Germinal center (tissue), 1 donor: ENCODE measurements around the gene CDK5RAP2.
"Not testable (repeated sequence)": the region's sequence is repeated elsewhere in the genome, so short reads cannot be mapped to it uniquely, and the experiment has no call there.

Source experiments
- DNase-seq: peaks from one replicate; pipeline ENCODE4 v3.0.0; 2012; ENCODE audit warnings: mixed read lengths, low spot score

Gene CDK5RAP2

DNA sequence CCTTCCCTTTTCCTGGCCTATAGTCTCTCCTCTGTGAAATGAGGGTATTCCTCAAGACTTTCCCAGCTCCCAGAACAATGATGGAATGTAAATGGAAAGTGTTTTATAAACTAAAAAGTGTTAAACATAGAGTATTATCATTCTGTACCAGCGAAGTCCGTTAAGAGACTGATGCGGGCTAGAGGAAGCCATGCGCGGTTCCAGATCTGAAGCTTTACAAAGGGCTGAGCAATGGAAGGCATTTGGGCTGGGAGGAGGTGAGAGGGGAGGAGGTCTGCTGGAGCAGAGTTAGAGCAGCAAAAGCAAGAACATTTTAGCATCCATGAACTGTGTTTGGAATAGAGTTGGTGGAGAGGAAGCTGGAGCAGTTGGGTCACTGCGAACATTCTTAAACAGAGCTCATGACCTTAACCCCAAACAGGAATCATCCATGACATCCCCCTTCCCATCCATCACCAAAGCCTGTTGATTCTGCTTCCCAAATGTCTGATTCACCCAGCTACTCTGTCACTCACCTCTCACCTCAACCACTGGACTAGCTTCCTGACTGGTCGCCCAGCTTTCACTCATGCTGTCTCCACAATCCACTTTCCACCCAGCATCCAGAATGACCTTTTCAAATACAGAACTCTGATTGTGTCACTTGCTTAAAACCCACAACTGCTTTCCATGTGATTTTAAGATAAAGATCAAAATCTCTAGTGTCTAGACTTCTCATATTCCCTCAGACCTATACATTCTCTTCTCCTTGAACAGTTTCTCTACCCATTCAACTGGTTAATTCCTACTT lies 37.1 kb downstream of the CDK5RAP2 start:
- DNase-seq: no peak

DNA sequence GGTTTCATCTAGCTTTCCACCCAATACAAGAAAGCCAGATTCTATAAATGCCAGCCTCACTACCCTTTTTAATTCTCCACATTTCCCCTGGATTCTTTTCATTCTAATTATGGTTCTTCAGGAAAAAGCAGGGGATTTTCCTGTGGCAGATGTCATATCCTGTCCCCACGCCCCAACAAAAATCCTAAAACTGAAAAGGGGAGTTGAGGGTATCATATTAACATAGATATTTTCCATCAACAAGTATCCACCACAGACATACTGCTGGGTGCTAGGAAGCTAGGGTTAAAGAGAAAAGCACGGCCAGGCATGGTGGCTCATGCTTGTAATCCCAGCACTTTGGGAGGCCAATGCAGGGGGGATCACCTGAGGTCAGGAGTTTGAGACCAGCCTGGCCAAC lies 38.0 kb downstream of the CDK5RAP2 start:
- no peak for DNase-seq

DNA sequence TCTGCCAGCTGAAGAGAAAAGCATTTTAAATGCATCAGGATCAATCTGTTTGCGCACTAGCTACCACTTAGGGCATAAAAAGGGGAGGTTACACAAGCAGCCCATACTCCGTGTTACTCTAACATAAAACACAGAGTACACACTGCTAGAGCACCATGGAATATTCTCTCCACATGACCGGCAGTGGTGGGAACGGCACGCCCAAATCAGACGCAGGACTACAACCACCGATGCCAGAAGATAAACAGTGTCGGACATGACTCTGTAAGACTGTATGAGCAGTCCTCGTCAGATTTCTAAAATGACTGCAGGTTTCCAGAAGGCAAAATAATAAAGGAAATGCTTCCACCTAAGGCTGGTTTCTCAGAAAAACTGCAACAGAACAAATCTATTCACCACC lies 40.0 kb downstream of the CDK5RAP2 start:
- no peak for DNase-seq

DNA sequence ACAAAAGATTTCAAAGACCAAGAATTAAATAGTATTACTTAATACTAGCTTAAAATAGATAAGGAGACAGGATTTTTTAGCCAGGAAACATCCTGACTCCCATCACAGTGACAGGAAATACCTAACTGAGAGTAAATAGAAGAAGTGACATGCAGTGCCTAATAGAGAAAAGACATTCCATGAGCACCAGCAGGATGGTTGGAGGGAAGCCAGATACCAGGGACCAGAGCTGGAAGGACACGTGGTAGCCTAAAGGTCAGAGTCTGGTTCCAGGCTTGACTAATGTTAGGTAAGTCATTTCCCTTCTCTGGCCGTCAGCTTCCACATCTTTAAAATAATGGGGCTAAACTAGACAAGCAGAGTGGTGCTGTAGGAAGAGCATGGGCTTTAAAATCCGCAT lies 41.6 kb downstream of the CDK5RAP2 start:
- no peak for DNase-seq

DNA sequence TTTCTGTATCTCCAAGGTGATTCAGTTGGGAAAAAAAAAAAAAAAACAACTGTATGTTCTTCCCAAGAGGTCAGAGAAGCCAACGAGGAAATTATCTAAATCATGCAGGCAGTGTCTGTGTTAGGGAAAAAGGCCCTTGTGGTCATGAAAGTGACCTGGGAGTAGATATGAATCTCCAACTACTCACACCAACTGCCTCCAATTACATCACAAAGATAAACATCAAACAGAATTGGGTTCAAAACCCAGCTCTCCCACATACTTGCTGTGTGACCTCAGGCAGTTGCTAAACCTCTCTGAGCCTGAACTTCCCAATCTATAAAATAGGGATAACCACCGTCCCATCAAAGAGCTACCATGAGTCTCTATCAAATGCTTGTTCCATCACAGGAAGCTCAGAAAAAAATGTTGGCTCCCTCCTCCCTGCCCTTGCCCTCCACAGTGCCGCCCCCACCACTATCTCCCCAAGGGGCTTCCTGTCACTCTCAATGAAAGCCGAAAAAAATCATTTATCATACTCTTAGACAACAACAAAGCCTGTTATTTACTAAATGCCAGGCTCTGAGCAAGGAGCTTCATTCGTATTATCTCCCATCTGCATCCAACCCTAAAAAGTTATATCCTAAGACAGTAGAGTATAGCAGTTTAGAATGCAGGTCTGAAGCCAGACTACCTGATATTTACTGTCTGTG lies 42.9 kb downstream of the CDK5RAP2 start:
- DNase-seq: no peak

DNA sequence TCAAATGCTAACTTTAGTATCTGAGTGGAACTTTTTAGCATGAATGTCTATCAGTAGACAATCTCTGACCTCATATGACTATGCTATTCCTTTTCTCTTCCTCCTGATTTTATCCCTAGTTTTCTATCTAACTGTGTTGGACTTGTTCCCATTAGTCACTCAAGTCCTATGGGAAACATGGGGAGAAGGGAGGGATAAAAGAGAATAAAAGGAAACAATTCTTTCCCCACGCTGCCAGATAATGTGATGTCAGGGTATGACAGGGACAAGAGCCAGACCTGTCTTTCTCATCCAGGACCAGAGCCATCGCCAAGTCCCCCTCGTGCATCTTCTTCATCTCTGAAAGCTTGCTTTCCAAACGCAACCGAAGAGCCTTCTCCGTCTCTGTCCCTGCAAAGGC lies 43.9 kb downstream of the CDK5RAP2 start:
- DNase-seq: no peak

DNA sequence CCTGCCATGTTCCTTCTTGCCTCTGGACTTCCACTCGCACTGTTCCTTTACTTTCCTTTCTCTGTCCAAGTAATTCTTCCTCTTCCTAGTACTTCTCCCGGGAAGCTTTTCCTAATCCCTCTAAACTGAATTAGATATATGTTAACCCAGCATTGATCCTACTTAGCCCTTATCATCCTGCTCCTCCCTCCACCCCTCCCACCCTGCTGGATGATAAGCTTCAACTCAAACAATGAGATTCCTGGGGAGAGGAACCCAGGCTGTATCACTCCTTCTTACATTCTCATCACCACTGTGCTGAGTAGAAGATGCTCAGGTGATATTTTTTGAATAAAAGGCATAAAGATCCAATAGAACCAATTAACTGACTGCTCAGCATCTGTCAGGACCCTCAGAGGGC lies 45.7 kb downstream of the CDK5RAP2 start:
- no peak for DNase-seq

DNA sequence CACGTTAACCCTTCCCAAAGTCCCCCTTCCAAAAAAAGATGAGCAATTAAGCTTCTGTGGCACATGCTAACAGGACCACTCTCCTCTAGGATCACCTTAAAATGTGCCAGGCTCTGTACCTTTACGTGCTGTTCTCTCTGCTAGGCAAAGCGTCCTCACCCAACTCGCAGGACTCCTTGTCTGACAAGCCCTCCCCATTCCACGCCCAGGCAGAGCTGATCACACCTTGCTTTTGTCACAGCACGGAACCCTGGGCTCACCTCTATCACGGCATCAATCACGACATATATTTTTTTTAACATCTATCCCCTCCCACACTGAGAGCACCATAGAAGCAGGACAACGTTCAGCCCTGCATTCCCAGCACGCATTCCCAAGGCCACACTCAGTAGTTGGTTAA lies 47.1 kb downstream of the CDK5RAP2 start:
- no peak for DNase-seq

DNA sequence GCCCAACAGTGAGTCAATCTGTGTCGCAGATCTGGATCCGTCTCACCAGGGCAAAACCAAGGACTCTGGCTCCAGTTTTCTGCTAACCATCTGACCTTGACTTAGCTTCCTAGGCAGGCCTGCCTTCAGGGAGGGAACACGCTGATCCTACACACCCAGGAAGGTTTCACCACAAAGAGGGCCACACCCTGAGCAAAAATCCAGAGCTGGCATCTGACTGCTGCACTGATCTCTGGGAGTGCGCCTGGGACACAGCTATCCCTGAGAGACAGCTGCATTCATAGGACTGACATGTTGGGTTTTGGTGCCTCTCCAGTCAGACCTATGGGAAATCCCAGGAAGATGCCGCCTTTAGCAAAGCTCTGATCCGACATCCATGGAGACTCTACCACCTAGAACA lies 47.5 kb downstream of the CDK5RAP2 start:
- DNase-seq: no peak

DNA sequence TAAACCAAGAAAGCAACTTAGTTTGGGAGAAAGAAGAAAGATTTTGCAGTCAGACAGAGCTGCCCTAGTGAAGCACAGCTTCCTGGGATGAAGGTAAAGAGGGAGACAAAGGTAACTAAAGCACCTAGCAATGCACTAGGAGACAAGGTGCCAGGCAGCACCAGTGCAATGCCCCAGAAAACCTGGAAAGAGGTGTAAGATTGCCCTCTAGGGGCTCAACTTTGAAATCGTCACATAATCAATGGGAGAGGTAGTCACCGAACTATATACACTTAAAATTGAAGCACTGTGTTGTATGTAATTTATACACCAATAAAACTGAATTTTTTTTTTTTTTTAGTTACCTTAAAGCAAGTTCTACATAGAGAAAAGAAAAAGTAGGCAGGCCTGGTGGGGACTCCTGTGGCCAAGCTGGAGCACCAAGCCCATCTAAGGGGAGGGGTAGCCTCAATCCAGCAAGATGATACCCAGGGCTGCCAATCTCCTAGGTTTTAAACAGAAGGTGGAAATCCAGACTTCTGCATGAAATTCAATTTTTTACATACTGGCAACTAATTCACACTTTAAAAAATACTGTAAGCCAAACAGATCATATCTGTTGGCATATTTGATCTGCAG lies 48.2 kb downstream of the CDK5RAP2 start:
- DNase-seq: peak; percentile 21

DNA sequence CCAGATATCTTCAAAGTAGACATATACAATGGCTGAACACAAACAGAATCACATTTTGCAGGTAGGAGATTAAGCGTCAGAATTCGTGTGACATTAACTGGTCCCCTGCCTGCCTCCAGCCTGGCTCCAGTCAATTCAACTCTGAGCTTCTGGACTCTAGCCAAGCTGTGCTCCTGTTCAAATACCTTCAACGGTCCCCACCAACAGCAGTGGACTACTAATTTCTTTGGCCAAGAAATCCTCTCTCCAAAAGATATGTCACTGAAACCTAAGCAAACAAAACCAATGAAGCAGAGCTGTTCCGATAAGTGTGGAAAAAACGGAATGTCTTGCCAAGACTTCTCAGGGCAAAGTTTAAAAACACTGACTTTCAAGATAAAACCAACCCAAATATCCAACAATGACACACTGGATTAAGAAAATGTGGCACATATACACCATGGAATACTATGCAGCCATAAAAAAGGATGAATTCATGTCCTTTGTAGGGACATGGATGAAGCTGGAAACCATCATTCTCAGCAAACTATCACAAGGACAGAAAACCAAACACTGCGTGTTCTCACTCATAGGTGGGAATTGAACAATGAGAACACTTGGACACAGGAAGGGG lies 49.6 kb downstream of the CDK5RAP2 start:
- not testable (repeated sequence) for DNase-seq

DNA sequence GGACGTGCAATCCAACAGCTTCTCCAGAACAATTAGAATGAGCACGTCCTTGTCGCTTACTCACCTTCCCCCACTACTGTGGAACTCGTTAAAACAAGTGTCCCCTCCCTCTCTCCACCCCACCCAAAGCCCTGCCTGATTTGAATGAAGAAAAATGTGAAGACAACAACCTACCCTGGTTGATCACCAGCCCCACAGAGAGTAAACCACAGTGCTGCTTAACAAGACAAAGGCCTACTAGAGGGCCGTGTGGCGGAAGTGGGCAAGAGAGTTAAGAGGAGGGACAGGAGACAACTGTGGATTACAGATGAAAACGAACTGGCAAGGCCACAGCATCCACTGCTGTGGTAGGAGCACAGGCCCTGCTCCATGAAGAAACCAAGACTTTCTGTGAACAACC lies 51.1 kb downstream of the CDK5RAP2 start:
- DNase-seq: no peak

DNA sequence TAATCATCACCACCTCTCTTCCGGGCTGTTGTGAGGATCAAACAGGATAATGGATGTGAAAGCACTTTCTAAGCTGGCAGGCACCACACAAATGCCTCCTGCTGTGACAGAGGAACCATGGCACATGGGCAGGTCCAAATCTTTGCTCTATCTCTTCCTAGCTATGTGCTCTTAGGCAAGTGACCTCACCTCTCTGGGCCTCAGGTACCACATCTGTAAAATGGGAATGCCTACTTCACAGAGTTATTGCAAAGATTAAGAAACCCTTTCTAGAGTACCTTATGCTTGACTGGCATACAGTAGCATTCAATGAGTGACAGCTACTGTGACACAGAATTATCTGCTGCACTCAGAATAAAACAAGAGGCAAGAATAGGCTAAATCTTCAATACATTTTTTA lies 51.6 kb downstream of the CDK5RAP2 start:
- no peak for DNase-seq

DNA sequence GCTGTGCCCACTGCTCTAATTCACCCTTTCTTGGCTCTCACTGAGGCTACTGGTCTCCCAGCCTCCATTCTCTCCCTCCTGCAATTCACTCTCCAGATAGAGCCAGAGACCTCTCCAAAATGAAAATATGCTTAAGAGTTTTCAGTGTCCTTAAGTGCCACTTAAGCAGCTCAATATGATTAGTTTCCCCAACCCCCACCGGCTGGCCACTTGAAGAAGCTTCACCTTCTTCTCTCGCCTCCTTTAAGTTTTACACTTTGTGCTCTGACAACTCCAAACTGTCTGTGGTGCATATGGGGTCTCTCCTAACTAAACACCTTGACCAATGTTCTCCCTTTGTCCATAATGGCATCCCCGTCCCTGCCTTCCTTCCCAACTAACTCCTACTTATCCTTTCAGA lies 53.4 kb downstream of the CDK5RAP2 start:
- DNase-seq: no peak

DNA sequence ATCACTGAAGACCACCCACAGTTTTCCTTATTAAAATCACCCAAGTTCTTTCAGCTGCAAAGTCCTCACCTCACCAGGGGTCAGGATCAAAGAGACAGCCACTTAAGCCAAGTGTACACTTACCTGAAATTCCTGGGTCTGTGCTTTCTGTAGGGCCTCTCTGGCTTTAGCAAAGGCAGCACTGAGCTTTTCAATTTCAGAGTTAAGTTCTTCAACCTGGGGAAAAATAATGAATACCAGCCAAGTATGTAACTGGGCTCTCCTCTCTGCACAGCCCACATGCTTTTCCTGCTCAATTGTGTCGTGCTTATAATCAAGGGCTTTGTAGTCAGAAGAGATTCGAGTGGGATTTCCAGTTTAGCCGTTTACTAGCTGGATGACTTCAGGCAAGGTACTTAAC lies 55.1 kb downstream of the CDK5RAP2 start:
- no peak for DNase-seq

DNA sequence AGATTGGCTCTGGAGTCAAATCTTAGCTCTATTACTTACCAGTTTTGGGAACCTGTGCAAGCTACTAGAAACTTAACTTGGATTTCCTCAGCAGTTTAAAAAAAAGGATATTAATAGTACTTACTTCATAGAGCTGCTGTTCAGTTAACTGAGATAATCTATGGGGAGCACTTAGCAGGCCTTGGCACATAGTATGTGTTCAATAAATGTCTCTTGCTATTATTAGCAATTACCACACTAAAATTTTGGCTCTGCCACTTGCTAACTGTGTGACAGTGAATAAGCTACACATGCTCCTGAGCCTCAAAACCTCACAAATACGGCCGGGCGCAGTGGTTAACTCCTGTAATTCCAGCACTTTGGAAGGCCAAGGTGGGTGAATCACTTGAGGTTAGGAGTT lies 55.9 kb downstream of the CDK5RAP2 start:
- no peak for DNase-seq

DNA sequence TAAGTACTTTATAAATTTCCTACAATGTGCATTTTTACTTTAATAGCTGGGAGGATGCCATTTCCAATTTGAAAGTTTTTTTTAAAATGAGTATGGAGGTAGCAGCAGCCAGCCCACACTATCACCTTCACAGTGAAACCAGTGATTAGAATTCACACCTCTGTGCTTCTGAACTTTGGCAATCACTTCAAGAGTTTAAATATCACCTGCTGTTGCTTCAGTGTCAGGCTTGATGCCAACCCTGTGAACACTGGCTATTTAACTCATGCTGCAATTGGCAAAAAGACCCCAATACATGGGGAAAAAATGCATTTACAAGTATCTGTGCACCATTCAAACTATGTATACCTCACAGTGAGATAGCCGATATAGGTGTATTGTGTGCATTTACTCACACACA lies 57.4 kb downstream of the CDK5RAP2 start:
- no peak for DNase-seq

DNA sequence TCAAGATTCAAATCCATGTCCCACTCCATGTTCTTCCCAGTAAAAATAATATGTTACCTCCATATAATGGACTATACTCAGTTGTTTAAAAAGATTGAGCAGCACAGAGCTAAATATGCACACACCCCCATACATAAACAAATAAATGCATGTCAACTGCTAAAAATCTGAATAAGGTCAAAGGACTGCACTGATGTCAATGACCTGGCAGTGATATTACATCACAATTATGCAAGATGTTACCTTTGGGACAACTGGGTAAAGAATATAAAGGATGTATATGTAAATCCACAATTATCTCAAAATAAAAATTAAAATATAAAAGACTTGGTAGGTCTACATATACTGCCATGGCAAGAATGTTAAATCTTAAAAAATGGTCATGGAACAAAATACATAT lies 57.9 kb downstream of the CDK5RAP2 start:
- no peak for DNase-seq

DNA sequence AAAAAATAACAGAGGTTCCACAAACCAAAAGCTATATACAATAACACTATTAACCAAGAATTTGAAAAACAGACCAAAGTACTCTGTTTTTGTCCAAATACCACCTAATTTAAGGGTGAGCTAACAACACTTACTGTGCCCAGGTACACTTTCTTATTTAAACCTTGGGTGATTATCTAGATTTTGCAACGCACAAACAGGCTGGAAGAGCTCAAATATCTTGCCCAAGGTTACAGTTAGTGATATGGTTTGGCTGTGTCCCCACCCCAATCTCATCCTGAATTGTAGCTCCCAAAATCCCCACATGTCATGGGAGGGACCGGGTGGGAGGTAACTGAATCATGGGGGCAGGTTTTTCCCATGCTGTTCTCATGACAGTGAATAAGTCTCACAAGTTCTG lies 58.9 kb downstream of the CDK5RAP2 start:
- no peak for DNase-seq

DNA sequence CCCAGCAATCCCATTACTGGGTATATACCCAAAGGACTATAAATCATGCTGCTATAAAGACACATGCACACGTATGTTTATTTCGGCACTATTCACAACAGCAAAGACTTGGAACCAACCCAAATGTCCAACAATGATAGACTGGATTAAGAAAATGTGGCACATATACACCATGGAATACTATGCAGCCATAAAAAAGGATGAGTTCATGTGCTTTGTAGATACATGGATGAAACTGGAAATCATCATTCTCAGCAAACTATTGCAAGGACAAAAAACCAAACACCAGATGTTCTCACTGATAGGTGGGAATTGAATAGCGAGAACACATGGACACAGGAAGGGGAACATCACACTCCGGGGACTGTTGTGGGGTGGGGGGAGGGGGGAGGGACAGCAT lies 64.0 kb downstream of the CDK5RAP2 start:
- DNase-seq: not testable (repeated sequence)

DNA sequence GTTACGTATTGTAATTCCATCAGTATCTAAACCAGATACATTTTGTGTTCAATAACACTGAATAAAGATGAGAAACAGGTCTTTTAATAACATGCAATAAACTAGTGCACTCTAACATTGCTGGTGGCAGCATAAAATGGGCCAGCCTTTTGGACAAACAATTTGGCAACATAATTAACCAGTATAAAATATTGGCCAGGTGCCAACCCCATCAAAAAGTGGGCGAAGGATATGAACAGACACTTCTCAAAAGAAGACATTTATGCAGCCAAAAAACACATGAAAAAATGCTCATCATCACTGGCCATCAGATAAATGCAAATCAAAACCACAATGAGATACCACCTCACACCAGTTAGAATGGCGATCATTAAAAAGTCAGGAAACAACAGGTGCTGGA lies 64.5 kb downstream of the CDK5RAP2 start:
- DNase-seq: not testable (repeated sequence)

DNA sequence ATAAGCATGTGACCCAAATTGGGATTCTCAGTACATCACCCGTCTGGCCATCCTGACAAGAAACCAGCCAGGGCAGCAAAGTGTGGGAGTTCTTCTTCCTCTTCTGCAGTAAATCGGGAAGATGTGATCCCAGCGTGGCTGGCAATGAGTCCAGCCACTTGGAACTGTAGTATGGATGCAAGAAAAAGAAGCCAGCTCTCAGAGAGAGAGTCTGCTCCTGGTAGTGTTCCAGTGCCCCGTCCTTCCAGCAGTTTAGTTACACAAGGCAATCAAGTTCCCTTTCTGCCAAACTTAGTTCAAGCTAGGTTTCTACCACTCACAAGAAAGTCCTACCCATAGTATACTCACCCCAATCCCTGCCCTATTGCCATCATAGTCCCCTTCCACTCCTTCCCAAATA lies 65.6 kb downstream of the CDK5RAP2 start:
- no peak for DNase-seq

DNA sequence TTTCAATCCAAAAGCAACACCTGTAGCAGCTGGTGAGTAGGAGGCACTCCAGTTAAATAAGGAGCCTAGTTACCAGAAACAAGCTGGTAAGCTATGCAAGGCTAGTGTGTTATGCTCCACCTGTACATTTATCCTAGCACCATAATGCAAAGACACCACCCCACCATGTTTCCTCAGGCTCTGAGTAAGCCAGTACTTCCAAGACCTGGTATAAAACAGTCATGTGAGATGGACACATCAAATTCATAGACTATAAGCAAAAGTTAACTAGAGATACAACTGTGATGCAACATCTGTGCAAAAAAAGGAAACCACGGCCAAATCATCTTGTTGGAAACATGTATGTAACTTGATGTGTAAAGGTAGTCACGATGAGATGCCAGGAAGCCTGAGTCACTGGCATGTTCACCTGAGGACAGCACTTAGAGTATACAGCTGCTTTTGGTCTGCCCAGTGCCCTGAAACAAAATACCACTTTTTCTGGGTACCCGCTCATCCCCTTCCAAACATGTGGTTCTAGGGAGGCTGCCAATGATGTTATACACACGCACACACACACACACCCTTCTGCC lies 66.1 kb downstream of the CDK5RAP2 start:
- no peak for DNase-seq
